Lower leg skin (tissue), 3 donors: ENCODE results near the gene LBX2.

Experiments used
- POLR2A ChIP-seq, 2 donors: fragments of 450-650 bp; IDR thresholded peaks; one replicate each; pipeline ENCODE4 v1.6.1; 2016 to 2017; ENCODE audit warnings: antibody characterized with exemption in 2 of 2, mild to moderate bottlenecking in 1 of 2, moderate library complexity in 1 of 2
- TF ChIP-seq, protein P1 (sequence below), 3 donors: fragments of 450-650 bp; IDR thresholded peaks; one replicate each; pipeline ENCODE4 v1.5.1; 2016; ENCODE audit warnings: antibody characterized with exemption in 3 of 3, mild to moderate bottlenecking in 3 of 3, moderate library complexity in 2 of 3

DNA sequence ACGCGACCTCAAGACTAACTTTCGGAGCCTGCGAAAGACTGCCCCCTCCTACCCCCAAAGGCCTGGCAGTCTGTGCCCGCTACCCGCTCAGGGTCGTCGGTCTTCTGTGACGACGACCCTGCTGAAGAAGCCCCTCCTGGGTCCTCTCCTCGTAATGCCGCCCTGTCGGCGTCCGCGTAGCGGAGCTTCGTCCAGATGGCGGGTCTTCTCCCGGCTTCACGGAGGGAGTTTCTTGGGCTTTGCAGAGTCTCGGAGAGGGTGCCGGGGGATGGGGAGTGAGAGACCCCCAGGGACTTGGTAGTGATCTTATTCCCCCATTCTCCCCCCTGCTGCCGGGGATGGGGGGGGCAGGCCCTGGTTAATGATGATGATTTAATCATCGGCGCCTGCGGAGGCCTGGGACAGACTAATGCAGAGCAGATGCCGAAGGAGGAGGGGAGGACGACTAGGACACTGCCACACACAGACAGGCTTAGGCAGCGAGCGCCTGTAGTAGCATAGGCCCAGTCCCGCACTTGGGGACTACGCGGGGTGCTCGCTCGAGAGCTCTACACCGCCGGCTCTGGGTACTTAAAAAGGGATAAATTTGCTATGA lies 8.6 kb upstream of the LBX2 start:
- TF ChIP-seq, protein P1, sequence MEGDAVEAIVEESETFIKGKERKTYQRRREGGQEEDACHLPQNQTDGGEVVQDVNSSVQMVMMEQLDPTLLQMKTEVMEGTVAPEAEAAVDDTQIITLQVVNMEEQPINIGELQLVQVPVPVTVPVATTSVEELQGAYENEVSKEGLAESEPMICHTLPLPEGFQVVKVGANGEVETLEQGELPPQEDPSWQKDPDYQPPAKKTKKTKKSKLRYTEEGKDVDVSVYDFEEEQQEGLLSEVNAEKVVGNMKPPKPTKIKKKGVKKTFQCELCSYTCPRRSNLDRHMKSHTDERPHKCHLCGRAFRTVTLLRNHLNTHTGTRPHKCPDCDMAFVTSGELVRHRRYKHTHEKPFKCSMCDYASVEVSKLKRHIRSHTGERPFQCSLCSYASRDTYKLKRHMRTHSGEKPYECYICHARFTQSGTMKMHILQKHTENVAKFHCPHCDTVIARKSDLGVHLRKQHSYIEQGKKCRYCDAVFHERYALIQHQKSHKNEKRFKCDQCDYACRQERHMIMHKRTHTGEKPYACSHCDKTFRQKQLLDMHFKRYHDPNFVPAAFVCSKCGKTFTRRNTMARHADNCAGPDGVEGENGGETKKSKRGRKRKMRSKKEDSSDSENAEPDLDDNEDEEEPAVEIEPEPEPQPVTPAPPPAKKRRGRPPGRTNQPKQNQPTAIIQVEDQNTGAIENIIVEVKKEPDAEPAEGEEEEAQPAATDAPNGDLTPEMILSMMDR (IDR thresholded peaks at IDR 0.05): no peak
- no peak for TF ChIP-seq POLR2A (IDR thresholded peaks at IDR 0.05)
